Naive thymus-derived CD4-positive, alpha-beta T cell (primary cell): Measurements from ENCODE around the gene UBN1. TPM values are rescaled to one million over a fixed set of nuclear protein-coding genes. Genes with fewer than 3 reads are reported as not detected.
A peak's percentile ranks its signal among the peaks of the same experiment; 100 is the strongest.

Experiments
- ATAC-seq: fragments of 150-1000 bp; cut with Tn5 transposase; 2 replicates; pipeline ENCODE4 v1.10.0; 2021; ENCODE audit warnings: mild to moderate bottlenecking, moderate library complexity
- CTCF ChIA-PET: fragments of 350-600 bp; sonication (Branson Sonifier 250); formaldehyde crosslinking; loops from one replicate; lab custom pipeline; 2021; ENCODE audit warnings: antibody characterized with exemption; lab: Charles Lee
- POLR2A ChIA-PET: fragments of 350-600 bp; sonication (Branson Sonifier 250); formaldehyde crosslinking; loops from one replicate; lab custom pipeline; 2021; ENCODE audit warnings: antibody characterized with exemption, inconsistent platforms; lab: Charles Lee
- DNase-seq, 9 donors: peaks; one replicate each; pipeline versions ENCODE4 v3.0.0 to v3.0.0-alpha.2; 2020 to 2022; ENCODE audit warnings: mixed read lengths in 1 of 9
- H3K27ac ChIP-seq: one replicate; pipeline ENCODE4 v1.7.0; 2013; ENCODE audit warnings: mild to moderate bottlenecking, low read depth, low read length, moderate library complexity
- H3K27me3 ChIP-seq, 2 donors: one replicate each; pipeline ENCODE4 v1.7.0; 2013; ENCODE audit warnings: low read length in 2 of 2, mild to moderate bottlenecking in 2 of 2, moderate library complexity in 2 of 2; ENCODE audit not compliant: control insufficient read depth in 2 of 2, insufficient read depth in 2 of 2
- H3K36me3 ChIP-seq, 3 experiments: 1 replicate in 2 of 3; 2 replicates in 1 of 3; pipeline ENCODE4 v1.7.0; 2013; ENCODE audit warnings: low read length in 3 of 3, mild to moderate bottlenecking in 3 of 3, moderate library complexity in 1 of 3; ENCODE audit not compliant: insufficient read depth in 3 of 3, control insufficient read depth in 2 of 3
- H3K4me1 ChIP-seq, 2 donors: one replicate each; pipeline ENCODE4 v1.7.0; 2013; ENCODE audit warnings: low read length in 2 of 2, mild to moderate bottlenecking in 2 of 2, moderate library complexity in 1 of 2; ENCODE audit not compliant: control insufficient read depth in 2 of 2, insufficient read depth in 2 of 2
- H3K4me3 ChIP-seq: 2 replicates; pipeline ENCODE4 v1.7.0; 2013; ENCODE audit warnings: mild to moderate bottlenecking, low read length
- H3K9me3 ChIP-seq, 3 experiments: 1 replicate in 2 of 3; 2 replicates in 1 of 3; pipeline ENCODE4 v1.7.0; 2013; ENCODE audit warnings: low read length in 3 of 3; ENCODE audit not compliant: control insufficient read depth in 2 of 3
- H3K27ac Mint-ChIP-seq, 9 donors: one replicate each; pipeline ENCODE4 v1.8.0; 2020 to 2022; ENCODE audit warnings: mixed read lengths in 9 of 9, mild to moderate bottlenecking in 8 of 9, moderate library complexity in 5 of 9, inconsistent platforms in 2 of 9
- H3K27me3 Mint-ChIP-seq, 5 donors: one replicate each; pipeline ENCODE4 v1.8.0; 2021 to 2022; ENCODE audit warnings: mixed read lengths in 5 of 5, mild to moderate bottlenecking in 1 of 5
- H3K36me3 Mint-ChIP-seq, 5 donors: one replicate each; pipeline ENCODE4 v1.8.0; 2020 to 2022; ENCODE audit warnings: mixed read lengths in 5 of 5, mild to moderate bottlenecking in 3 of 5, inconsistent platforms in 1 of 5
- H3K4me1 Mint-ChIP-seq, 7 donors: one replicate each; pipeline ENCODE4 v1.8.0; 2020 to 2022; ENCODE audit warnings: mixed read lengths in 7 of 7, mild to moderate bottlenecking in 3 of 7, inconsistent platforms in 1 of 7
- H3K4me3 Mint-ChIP-seq, 10 donors: one replicate each; pipeline ENCODE4 v1.8.0; 2020 to 2022; ENCODE audit warnings: mild to moderate bottlenecking in 10 of 10, mixed read lengths in 10 of 10, moderate library complexity in 6 of 10, inconsistent platforms in 2 of 10
- H3K9me3 Mint-ChIP-seq, 11 donors: one replicate each; pipeline ENCODE4 v1.8.0; 2020 to 2022; ENCODE audit warnings: mixed read lengths in 11 of 11, mild to moderate bottlenecking in 4 of 11, inconsistent platforms in 1 of 11, moderate library complexity in 1 of 11
- intact Hi-C, 2 donors: fragments of 100-400 bp; cut with micrococcal nuclease; formaldehyde crosslinking; loops; one replicate each; pipeline ENCODE4 v1.15.1; 2023
- polyA plus RNA-seq, 2 donors: library from polyadenylated mRNA; unstranded; fragments of 300-500 nt; fragmentation: Illumina TruSeq; gene quantifications; one replicate each; pipeline ENCODE4 v1.2.3, GENCODE V29; 2021
- total RNA-seq, 6 experiments: library from RNA in 5 of 6; stranded (reverse) in 5 of 6; gene quantifications; 1 replicate in 5 of 6; 2 replicates in 1 of 6; pipeline ENCODE4 v1.2.3 and lab custom pipeline; 2021 to 2026

Gene UBN1
- total and polyA plus RNA-seq, 7 experiments from 2014 or later: 11.0 to 58.7 (median 40.0) TPM

DNA sequence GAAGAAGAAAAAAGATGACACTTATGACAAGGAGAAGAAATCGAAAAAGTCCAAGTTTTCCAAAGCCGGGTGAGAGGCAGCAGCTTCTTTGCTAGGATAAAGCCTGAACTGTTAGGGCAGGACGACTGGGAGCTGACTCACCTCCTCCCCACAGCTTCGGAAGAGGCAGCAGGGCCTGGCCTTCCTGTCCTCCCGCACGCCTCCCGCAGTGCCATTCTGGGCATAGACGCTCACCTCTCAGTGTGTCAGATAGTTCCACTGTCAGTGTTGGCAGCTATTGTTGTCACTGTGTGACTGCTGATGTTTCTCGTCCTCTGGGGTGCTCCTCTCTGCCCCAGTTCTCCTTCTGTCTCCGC is 12.6 kb downstream of the UBN1 start:
- Mint-ChIP-seq H3K27ac (peak overlapping the region in 1 of 9 donors; percentile 30), H3K27me3 (no peaks in the 10 kb centered on the region), H3K9me3 (peaks cover 0 to 2% (median 0%) of the 10 kb centered on the region in 11 donors), H3K4me3 (no peak overlapping the region), H3K4me1 (peaks cover 9 to 27% (median 19%) of the 10 kb centered on the region in 7 donors), H3K36me3 (peaks cover 19 to 45% (median 20%) of the 10 kb centered on the region in 5 donors)
- DNase-seq (no peak), ATAC-seq (no peak)
- CTCF ChIA-PET: interaction anchor here (0.5 kb wide), 1 partner anchor 75 kb away, joined by 3 read pairs; no protein-coding TSS in a partner anchor
- Histone ChIP-seq H3K27ac (no peak overlapping the region), H3K27me3 (no peaks in the 10 kb centered on the region), H3K36me3 (peaks cover 25 to 70% (median 30%) of the 10 kb centered on the region in 3 experiments), H3K4me3 (no peak overlapping the region), H3K9me3 (no peaks in the 10 kb centered on the region), H3K4me1 (no peaks in the 10 kb centered on the region)
- intact Hi-C loops: no loop called here
- POLR2A ChIA-PET: no interaction called here

DNA sequence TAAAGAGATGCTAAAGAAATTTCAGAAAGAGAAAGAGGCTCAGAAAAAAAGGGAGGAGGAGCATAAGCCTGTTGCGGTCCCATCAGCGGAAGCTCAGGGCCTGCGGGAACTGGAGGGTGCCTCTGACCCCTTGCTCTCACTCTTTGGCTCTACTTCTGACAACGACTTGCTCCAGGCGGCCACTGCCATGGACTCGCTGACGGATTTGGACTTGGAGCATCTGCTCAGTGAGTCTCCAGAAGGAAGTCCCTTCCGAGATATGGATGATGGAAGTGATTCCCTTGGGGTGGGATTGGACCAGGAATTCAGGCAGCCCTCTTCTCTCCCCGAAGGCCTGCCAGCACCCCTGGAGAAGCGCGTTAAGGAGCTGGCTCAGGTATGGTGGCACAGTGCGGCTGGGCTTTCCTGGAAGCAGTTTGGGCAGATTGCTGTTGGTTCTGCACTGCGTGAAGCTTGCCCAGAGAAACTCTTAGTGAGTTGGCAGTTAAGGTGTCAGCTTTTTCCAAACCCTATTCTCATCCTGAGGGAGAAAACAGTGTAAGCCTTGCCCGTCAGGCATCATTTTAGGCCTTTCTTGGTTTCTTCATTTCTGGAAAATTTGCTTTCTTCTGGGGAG is 13.6 kb downstream of the UBN1 start:
- H3K9me3 Mint-ChIP-seq: peaks cover 0 to 2% (median 0%) of the 10 kb centered on the region in 11 donors
- intact Hi-C loops: no loop called here
- no peak overlapping the region for H3K4me3 Mint-ChIP-seq
- ChIA-PET POLR2A (no interaction called here), CTCF (no interaction called here)
- Histone ChIP-seq H3K27ac (no peak overlapping the region), H3K9me3 (no peaks in the 10 kb centered on the region), H3K36me3 (peaks cover 25 to 63% (median 30%) of the 10 kb centered on the region in 3 experiments), H3K4me1 (no peaks in the 10 kb centered on the region), H3K4me3 (no peak overlapping the region), H3K27me3 (no peaks in the 10 kb centered on the region)
- no peaks in the 10 kb centered on the region for H3K27me3 Mint-ChIP-seq
- peak overlapping the region in 1 of 9 donors; percentile 19 for H3K27ac Mint-ChIP-seq
- peaks cover 9 to 29% (median 20%) of the 10 kb centered on the region in 7 donors for H3K4me1 Mint-ChIP-seq
- ATAC-seq: no peak
- no peak for DNase-seq
- H3K36me3 Mint-ChIP-seq: peaks cover 19 to 45% (median 20%) of the 10 kb centered on the region in 5 donors

DNA sequence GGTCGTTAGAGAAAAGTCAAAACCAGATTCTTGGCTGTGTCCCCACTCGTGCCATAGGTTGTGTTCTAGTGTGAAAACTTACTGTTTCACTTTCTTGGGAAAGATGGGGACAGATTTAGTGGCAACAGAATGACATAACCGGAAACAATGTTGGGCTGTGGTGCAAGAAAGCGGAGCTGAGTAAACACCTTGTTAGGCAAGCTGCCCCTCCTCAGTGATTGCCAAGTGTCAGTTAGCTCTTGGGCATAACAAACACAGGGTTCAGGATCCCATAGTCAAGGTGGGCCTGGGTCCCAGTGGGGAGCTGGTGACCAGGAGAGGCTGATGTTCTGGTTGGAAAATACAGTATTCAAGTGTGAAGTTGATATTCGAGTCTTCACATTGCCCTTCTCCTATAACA is 15.4 kb downstream of the UBN1 start:
- H3K36me3 Mint-ChIP-seq: peaks cover 19 to 43% (median 24%) of the 10 kb centered on the region in 5 donors
- ChIA-PET CTCF (no interaction called here), POLR2A (no interaction called here)
- H3K27ac Mint-ChIP-seq: peak overlapping the region in 1 of 9 donors; percentile 24
- peaks cover 25 to 52% (median 26%) of the 10 kb centered on the region in 3 experiments for H3K36me3 ChIP-seq
- H3K27me3 Mint-ChIP-seq: no peaks in the 10 kb centered on the region
- H3K27me3 ChIP-seq: no peaks in the 10 kb centered on the region
- no peak for DNase-seq
- peaks cover 0 to 2% (median 0%) of the 10 kb centered on the region in 11 donors for H3K9me3 Mint-ChIP-seq
- no peak overlapping the region for H3K4me3 Mint-ChIP-seq
- H3K4me1 Mint-ChIP-seq: peaks cover 11 to 32% (median 26%) of the 10 kb centered on the region in 7 donors
- intact Hi-C loops: no loop called here
- no peak overlapping the region for H3K27ac ChIP-seq
- no peak overlapping the region for H3K4me3 ChIP-seq
- H3K9me3 ChIP-seq: no peaks in the 10 kb centered on the region
- no peaks in the 10 kb centered on the region for H3K4me1 ChIP-seq
- no peak for ATAC-seq

DNA sequence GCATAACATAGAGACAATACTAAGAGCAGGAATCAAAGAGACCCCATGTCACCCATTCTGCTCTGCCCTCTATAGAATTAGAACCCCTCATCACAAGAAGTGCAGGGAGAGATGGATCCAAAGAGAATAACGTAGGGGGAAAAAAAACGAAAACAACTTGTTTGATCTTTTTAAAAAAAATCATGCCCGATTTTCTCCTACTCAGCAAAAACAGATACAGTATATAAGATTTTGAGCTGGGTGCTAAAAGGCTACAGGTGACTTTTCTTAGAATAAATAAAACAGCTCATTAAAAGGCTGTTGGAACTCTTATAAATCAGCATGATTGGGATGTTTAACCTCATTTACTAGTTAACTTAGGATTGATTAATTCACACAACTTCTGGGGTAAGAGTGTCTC is 17.4 kb downstream of the UBN1 start:
- peak overlapping the region in 2 of 9 donors; percentile 5 to 8 for H3K27ac Mint-ChIP-seq
- Histone ChIP-seq H3K9me3 (no peaks in the 10 kb centered on the region), H3K36me3 (peaks cover 16 to 48% (median 31%) of the 10 kb centered on the region in 3 experiments), H3K27me3 (no peaks in the 10 kb centered on the region), H3K27ac (no peak overlapping the region), H3K4me3 (no peak overlapping the region), H3K4me1 (no peaks in the 10 kb centered on the region)
- ChIA-PET CTCF (no interaction called here), POLR2A (no interaction called here)
- no peak overlapping the region for H3K4me3 Mint-ChIP-seq
- peaks cover 0 to 2% (median 0%) of the 10 kb centered on the region in 11 donors for H3K9me3 Mint-ChIP-seq
- H3K4me1 Mint-ChIP-seq: peaks cover 8 to 38% (median 27%) of the 10 kb centered on the region in 7 donors
- H3K36me3 Mint-ChIP-seq: peaks cover 10 to 36% (median 17%) of the 10 kb centered on the region in 5 donors
- DNase-seq: no peak
- no peak for ATAC-seq
- no peaks in the 10 kb centered on the region for H3K27me3 Mint-ChIP-seq
- intact Hi-C loops: no loop called here

DNA sequence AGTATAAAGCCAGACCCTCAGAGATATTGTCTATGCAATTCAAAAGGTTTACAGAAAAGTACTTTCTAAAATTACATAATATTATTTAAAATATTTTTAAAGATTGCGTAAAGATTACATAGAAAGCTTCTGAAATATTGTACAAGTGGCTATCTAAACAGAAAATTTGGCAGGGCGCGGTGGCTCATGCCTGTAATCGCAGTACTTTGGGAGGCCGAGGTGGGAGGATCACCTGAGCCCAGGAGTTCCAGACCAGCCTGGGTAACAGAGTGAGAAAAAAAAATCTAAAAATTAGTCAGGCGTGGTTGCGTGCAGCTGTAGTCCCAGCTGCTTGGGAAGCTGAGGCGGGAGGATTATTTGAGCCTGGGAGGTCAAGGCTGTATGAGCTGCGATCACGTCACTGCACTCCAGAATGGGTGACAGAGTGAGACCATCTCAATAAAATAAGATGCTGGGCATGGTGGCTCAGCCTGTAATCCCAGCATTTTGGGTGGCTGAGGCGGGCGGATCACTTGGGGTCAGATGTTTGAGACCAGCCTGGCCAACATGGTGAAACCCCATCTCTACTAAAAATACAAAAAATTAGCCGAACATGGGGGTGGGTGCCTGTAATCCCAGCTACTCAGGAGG is 18.1 kb downstream of the UBN1 start:
- CTCF ChIA-PET: no interaction called here
- H3K36me3 Mint-ChIP-seq: peaks cover 12 to 37% (median 13%) of the 10 kb centered on the region in 5 donors
- H3K4me3 Mint-ChIP-seq: no peak overlapping the region
- Histone ChIP-seq H3K27me3 (no peaks in the 10 kb centered on the region), H3K9me3 (no peaks in the 10 kb centered on the region), H3K4me1 (no peaks in the 10 kb centered on the region), H3K36me3 (peaks cover 10 to 48% (median 31%) of the 10 kb centered on the region in 3 experiments), H3K4me3 (no peak overlapping the region), H3K27ac (no peak overlapping the region)
- ATAC-seq: no peak
- no peak for DNase-seq
- POLR2A ChIA-PET: no interaction called here
- intact Hi-C loops: no loop called here
- H3K27me3 Mint-ChIP-seq: no peaks in the 10 kb centered on the region
- peaks cover 8 to 38% (median 27%) of the 10 kb centered on the region in 7 donors for H3K4me1 Mint-ChIP-seq
- no peak overlapping the region for H3K27ac Mint-ChIP-seq
- H3K9me3 Mint-ChIP-seq: no peaks in the 10 kb centered on the region

DNA sequence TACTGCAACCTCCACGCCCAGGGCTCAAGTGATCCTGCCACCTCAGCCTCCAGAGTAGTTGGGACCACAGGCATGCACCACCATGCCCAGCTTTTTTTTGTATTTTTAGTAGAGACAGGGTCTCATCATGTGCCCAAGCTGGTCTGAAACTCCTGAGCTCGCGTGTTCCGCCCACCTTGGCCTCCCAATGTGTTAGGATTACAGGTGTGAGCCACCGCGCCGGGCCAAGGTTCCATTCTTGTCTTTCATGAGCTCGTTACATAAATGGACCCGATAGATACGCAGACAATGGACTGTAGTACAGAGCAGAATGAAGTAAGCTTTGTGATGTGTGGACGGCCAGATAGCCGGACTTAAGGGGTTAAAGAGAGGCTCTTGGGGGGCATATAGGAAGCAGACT is 19.3 kb downstream of the UBN1 start:
- Mint-ChIP-seq H3K4me3 (no peak overlapping the region), H3K27me3 (no peaks in the 10 kb centered on the region), H3K4me1 (peaks cover 9 to 38% (median 28%) of the 10 kb centered on the region in 7 donors), H3K27ac (peak overlapping the region in 3 of 9 donors; percentile 14 to 50 (median 35)), H3K36me3 (peaks cover 10 to 35% (median 14%) of the 10 kb centered on the region in 5 donors), H3K9me3 (no peaks in the 10 kb centered on the region)
- H3K36me3 ChIP-seq: peaks cover 7 to 45% (median 32%) of the 10 kb centered on the region in 3 experiments
- no peak overlapping the region for H3K27ac ChIP-seq
- ChIA-PET POLR2A (no interaction called here), CTCF (no interaction called here)
- H3K27me3 ChIP-seq: no peaks in the 10 kb centered on the region
- no peak overlapping the region for H3K4me3 ChIP-seq
- no peaks in the 10 kb centered on the region for H3K9me3 ChIP-seq
- DNase-seq (no peak), ATAC-seq (no peak)
- intact Hi-C loops: no loop called here
- H3K4me1 ChIP-seq: no peaks in the 10 kb centered on the region
